Activated naive CD8-positive, alpha-beta T cell (primary cell): Measurements from ENCODE around the gene MARCHF5.
"Not testable (repeated sequence)": the region's sequence is repeated elsewhere in the genome, so short reads cannot be mapped to it uniquely, and the experiment has no call there.

ENCODE experiments used
- H3K27ac Mint-ChIP-seq: one replicate; pipeline ENCODE4 v1.8.0; 2021; ENCODE audit warnings: mixed read lengths
- H3K27me3 Mint-ChIP-seq: one replicate; pipeline ENCODE4 v1.8.0; 2021; ENCODE audit warnings: mixed read lengths
- H3K36me3 Mint-ChIP-seq: one replicate; pipeline ENCODE4 v1.8.0; 2021; ENCODE audit warnings: mixed read lengths
- H3K4me1 Mint-ChIP-seq: one replicate; pipeline ENCODE4 v1.8.0; 2021; ENCODE audit warnings: low read depth, mixed read lengths
- H3K4me3 Mint-ChIP-seq: one replicate; pipeline ENCODE4 v1.8.0; 2021; ENCODE audit warnings: mild to moderate bottlenecking, mixed read lengths
- H3K9me3 Mint-ChIP-seq: one replicate; pipeline ENCODE4 v1.8.0; 2021; ENCODE audit warnings: low read depth, mixed read lengths

Gene MARCHF5

GRCh38 chr10:92402234-92402633 is 111.3 kb downstream of the MARCHF5 start:
- H3K4me3 Mint-ChIP-seq, H3K27me3 Mint-ChIP-seq, H3K36me3 Mint-ChIP-seq, H3K4me1 Mint-ChIP-seq, H3K9me3 Mint-ChIP-seq, H3K27ac Mint-ChIP-seq: not testable (repeated sequence)
